Muscle of back (tissue), 11 donors: ENCODE measurements around the gene IZUMO4. TPM values are rescaled to one million over a fixed set of nuclear protein-coding genes. Genes with fewer than 3 reads are reported as not detected.

Experiments used
- DNase-seq, 3 donors: peaks; one replicate each; pipeline versions ENCODE4 v3.0.0 to v3.0.0-alpha.2; 2013
- polyA plus RNA-seq, 10 donors: library from polyadenylated mRNA; unstranded; fragments of 120-200 nt; gene quantifications; one replicate each; pipeline ENCODE4 v1.2.1, GENCODE V29; 2013; ENCODE audit not compliant: insufficient read length in 10 of 10

IZUMO4 gene
- polyA plus RNA-seq, 10 donors: 1.1 to 3.9 (median 1.7) TPM

DNA sequence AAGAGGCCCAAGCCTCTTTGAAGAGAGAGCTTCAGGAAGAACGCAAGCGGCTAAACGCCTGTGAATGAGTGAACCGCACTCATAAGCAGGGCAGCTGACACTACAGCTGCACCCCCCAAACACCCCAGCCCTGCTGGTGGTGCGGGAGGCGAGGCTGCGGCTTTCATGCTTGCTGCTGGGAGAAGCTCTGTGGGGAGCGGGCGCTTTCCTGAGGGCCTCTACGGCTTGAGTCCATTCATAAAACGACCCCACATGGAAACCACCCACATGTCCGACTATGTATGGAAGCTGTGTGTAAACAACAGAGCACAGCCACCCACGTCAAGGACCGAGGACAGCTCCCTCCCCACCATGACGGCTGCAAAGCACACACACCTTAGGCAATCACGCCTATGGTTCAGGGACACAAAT is 49.1 kb downstream of the IZUMO4 start:
- no peak for DNase-seq

DNA sequence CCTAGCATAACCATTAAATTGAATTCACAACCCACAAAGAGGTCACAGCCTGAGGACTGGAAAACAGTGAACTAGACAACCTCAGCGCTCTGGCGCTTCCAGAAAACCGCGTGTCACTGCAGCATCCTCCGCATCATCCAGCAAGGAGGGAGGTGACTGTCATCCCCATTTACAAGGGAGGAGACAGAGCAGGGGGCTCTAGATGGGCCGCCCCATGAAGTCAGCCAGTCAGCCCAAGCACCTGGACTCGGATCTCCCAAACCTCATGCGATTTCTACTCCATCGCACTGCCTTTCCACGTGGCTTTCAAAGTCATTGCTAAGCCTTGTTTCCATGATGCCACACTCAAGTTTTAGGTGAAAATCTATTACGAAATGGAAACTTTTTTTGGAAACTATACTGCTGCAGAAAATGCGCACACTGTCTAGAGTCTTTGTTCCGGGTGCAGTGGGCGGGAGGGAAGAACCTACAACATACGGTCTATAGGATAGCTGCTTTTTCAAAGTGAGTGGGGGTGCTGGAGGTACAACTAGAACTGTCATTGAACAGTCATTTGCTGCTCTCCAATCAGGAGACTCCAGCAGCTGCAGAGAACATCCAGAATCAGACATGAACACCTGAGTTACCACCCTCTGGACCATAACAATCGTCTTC is 51.9 kb downstream of the IZUMO4 start:
- no peak for DNase-seq

Other genes with a start within 250 kb of the IZUMO4 start
- 10 to 100 TPM; 16.1 to 27.6 (median 23.0) TPM for gene REXO1, start 248.4 kb upstream of the IZUMO4 start, polyA plus RNA-seq
- 10 to 100 TPM in 4 of 10 donors, 1 to 10 TPM in 6; 5.6 to 13.2 (median 8.5) TPM for gene KLF16, start 233.3 kb upstream of the IZUMO4 start, polyA plus RNA-seq
- 10 to 100 TPM; 37.7 to 69.5 (median 43.3) TPM for gene ABHD17A, start 211.4 kb upstream of the IZUMO4 start, polyA plus RNA-seq
- gene ADAT3, start 191.5 kb upstream of the IZUMO4 start, polyA plus RNA-seq: 1 to 10 TPM; 1.0 to 2.5 (median 1.9) TPM
- 10 to 100 TPM; 21.0 to 34.3 (median 27.3) TPM for gene SCAMP4, start 191.5 kb upstream of the IZUMO4 start, polyA plus RNA-seq
- gene CSNK1G2, start 155.7 kb upstream of the IZUMO4 start, polyA plus RNA-seq: 10 to 100 TPM; 27.5 to 50.2 (median 36.4) TPM
- gene BTBD2, start 81.2 kb upstream of the IZUMO4 start, polyA plus RNA-seq: 10 to 100 TPM; 49.9 to 89.7 (median 65.0) TPM
- gene MKNK2, start 45.7 kb upstream of the IZUMO4 start, polyA plus RNA-seq: 10 to 100 TPM; 59.6 to 92.7 (median 76.8) TPM
- 10 to 100 TPM; 13.5 to 19.9 (median 15.6) TPM for gene MOB3A, start 589 bp upstream of the IZUMO4 start, polyA plus RNA-seq
- gene AP3D1, start 54.7 kb downstream of the IZUMO4 start, polyA plus RNA-seq: 10 to 100 TPM; 52.0 to 77.1 (median 62.3) TPM
- 10 to 100 TPM; 17.3 to 22.6 (median 20.4) TPM for gene DOT1L, start 67.0 kb downstream of the IZUMO4 start, polyA plus RNA-seq
- gene PLEKHJ1, start 139.4 kb downstream of the IZUMO4 start, polyA plus RNA-seq: 10 to 100 TPM; 46.6 to 83.3 (median 62.3) TPM
- gene SF3A2, start 139.9 kb downstream of the IZUMO4 start, polyA plus RNA-seq: 10 to 100 TPM; 48.0 to 78.1 (median 59.7) TPM
- gene AMH, start 152.4 kb downstream of the IZUMO4 start, polyA plus RNA-seq: 1 to 10 TPM; 1.4 to 6.6 (median 3.0) TPM
- 10 to 100 TPM; 46.9 to 73.3 (median 52.7) TPM for gene JSRP1, start 159.5 kb downstream of the IZUMO4 start, polyA plus RNA-seq
- gene PEAK3, start 185.3 kb downstream of the IZUMO4 start, polyA plus RNA-seq: under 1 TPM in 8 of 10 donors, not detected in 2; 0.05 to 0.24 (median 0.09) TPM
- gene LINGO3, start 211.2 kb downstream of the IZUMO4 start, polyA plus RNA-seq: under 1 TPM in 4 of 10 donors, not detected in 6; 0.05 to 0.27 (median 0.09) TPM
- gene LSM7, start 231.7 kb downstream of the IZUMO4 start, polyA plus RNA-seq: 100 to 1,000 TPM in 1 of 10 donors, 10 to 100 TPM in 9; 51.1 to 113 (median 65.5) TPM
- 10 to 100 TPM; 18.7 to 52.0 (median 35.8) TPM for gene SPPL2B, start 231.8 kb downstream of the IZUMO4 start, polyA plus RNA-seq